GM10266 (cell line): ENCODE results near the gene PPM1E.

Source experiments
- DNase-seq: peaks from one replicate; pipeline ENCODE4 v3.0.0; 2012; ENCODE audit errors: extremely low spot score
- TF ChIP-seq, protein P1 (sequence below): IDR thresholded peaks from 2 replicates; pipeline ENCODE4 v1.5.1; 2012; ENCODE audit warnings: mild to moderate bottlenecking, low read depth; ENCODE audit not compliant: control insufficient read depth, insufficient read depth; ENCODE audit errors: missing control alignments

The PPM1E gene

DNA sequence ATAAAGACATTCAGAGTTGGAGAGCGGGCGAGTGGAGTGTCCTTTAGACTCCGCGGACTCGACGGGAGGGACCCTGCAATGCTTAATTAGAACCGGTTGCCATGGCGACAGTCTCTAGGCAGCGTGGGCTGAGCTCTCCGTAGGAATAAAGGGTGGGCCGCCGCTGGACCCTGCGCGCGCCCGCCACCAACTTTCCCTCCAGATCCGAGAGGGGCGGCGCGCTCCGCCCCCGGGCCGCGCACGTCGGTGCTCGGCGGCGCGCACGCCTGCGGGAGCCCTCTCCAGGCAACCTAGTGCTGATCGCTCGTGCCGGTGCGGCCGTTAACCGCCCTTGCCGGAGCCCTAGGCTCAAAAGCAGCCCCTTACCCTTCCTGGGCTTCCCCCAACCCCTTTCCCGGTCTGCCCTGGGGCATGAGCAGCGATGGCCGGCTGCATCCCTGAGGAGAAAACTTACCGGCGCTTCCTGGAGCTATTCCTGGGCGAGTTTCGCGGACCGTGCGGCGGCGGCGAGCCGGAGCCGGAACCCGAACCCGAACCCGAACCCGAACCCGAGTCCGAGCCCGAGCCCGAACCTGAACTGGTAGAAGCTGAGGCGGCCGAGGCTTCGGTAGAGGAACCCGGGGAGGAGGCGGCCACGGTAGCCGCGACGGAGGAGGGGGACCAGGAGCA, at the start of gene PPM1E:
PPM1E (plus strand) TSS at position 278 of the 669 bp plus-strand sequence.
- TF ChIP-seq, protein P1, sequence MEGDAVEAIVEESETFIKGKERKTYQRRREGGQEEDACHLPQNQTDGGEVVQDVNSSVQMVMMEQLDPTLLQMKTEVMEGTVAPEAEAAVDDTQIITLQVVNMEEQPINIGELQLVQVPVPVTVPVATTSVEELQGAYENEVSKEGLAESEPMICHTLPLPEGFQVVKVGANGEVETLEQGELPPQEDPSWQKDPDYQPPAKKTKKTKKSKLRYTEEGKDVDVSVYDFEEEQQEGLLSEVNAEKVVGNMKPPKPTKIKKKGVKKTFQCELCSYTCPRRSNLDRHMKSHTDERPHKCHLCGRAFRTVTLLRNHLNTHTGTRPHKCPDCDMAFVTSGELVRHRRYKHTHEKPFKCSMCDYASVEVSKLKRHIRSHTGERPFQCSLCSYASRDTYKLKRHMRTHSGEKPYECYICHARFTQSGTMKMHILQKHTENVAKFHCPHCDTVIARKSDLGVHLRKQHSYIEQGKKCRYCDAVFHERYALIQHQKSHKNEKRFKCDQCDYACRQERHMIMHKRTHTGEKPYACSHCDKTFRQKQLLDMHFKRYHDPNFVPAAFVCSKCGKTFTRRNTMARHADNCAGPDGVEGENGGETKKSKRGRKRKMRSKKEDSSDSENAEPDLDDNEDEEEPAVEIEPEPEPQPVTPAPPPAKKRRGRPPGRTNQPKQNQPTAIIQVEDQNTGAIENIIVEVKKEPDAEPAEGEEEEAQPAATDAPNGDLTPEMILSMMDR = no peak
- peak; percentile 88 for DNase-seq

- TF ChIP-seq, protein P1 = no peak
- no peak for DNase-seq
Measured at GRCh38 chr17:58706351-58707140, 49.1 kb upstream of the PPM1E start.

GRCh38 chr17:58710948-58711552, 44.6 kb upstream of the PPM1E start:
- TF ChIP-seq, protein P1 = peak; percentile 67
- no peak for DNase-seq

- no peak for DNase-seq
Measured at GRCh38 chr17:58722274-58722673, 33.4 kb upstream of the PPM1E start.

DNA sequence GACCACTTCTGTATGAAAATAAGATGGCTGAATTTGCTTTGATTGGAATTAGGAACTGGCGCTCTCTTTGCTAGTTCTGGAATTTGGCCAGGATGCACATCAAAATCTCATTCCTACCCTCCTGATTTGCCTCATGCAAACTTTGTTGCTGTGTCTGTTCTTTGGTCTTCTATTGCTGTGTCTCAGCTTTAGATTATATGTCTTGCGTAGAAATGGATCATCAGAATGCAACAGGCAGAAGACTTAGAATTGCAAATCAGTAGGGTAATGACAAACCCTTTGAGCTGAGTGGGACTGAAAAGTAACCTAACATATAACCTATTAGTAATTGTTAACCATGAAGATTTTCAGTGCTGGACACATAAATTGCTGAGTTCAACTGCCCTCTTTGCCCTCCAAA, 33.0 kb upstream of the PPM1E start:
- DNase-seq = no peak
- TF ChIP-seq, protein P1 = no peak

More at GRCh38 chr17:58722274-58722673, 33.4 kb upstream of the PPM1E start:
- TF ChIP-seq, protein P1 = no peak

DNA sequence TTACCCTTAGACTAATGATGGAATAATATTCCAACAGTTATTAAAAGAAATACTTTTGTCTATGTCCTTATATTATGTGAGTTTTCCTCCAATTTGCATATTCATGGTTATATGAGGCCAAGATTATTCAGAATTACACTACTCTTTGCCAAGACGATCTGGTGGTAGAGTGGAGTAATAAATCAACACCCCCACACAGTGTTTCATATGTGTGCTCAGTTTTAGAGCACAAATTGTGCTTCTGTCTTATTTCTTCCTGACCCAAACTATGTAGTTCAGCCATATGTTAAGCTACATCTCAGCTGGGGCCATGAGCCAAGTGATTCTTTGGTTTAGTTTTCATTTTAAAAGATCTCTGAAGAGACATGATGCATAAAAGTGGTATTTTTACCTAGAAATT, 26.9 kb upstream of the PPM1E start:
- DNase-seq = no peak
- TF ChIP-seq, protein P1 = no peak

DNA sequence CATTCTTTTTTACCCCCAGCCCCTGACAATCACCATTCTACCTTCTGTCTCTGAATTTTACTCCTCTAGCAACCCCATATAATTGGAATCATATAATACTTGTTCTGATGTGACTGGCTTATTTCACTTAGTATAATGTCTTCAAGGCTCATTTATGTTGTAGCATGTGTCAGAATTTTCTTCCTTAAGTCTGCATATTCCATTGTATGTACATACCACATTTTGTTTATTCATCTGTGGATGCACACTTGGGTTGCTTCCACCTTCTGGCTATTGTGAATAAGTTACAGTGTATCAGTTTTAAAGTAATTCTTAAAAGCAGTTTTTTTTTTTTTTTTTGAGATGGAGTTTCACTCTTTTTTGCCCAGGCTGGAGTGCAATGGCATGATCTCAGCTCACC, 24.7 kb upstream of the PPM1E start:
- no peak for DNase-seq
- TF ChIP-seq, protein P1 = no peak
